Left ventricle myocardium inferior (tissue), 1 donor: ENCODE measurements around the gene REPS2. TPM values are rescaled to one million over a fixed set of nuclear protein-coding genes. Genes with fewer than 3 reads are reported as not detected.

Experiments
- DNase-seq: peaks from one replicate; pipeline ENCODE4 v3.0.0-alpha.2; 2020
- H3K27ac ChIP-seq: fragments of 200-600 bp; replicated peaks from 2 replicates; pipeline ENCODE4 v1.8.0; 2021
- H3K27me3 ChIP-seq: fragments of 200-600 bp; 2 replicates; pipeline ENCODE4 v1.8.0; 2021; ENCODE audit warnings: low read depth
- H3K36me3 ChIP-seq: fragments of 200-600 bp; 2 replicates; pipeline ENCODE4 v1.8.0; 2021
- H3K4me1 ChIP-seq: fragments of 200-600 bp; 2 replicates; pipeline ENCODE4 v1.8.0; 2021
- H3K4me3 ChIP-seq: fragments of 200-600 bp; 2 replicates; pipeline ENCODE4 v1.8.0; 2021; ENCODE audit warnings: mild to moderate bottlenecking, moderate library complexity
- H3K9me3 ChIP-seq: fragments of 200-600 bp; replicated peaks from 2 replicates; pipeline ENCODE4 v1.8.0; 2021
- intact Hi-C: fragments of 100-400 bp; cut with micrococcal nuclease; formaldehyde crosslinking; loops from one replicate; pipeline ENCODE4 v1.11.0; 2022
- total RNA-seq: library from RNA; stranded (reverse); fragmentation: NEBNext Ultra II Directional; extraction: Animal tissue kit (Norgen Biotek cat#: 25700); gene quantifications from one replicate; pipeline ENCODE4 v1.2.1, GENCODE V29; 2021
- TF ChIP-seq, protein P1 (sequence below): fragments of 200-600 bp; IDR thresholded peaks from 2 replicates; pipeline ENCODE4 v1.8.0; 2021; ENCODE audit warnings: antibody characterized with exemption, mild to moderate bottlenecking, borderline replicate concordance
- donor health status: DM: no; HTN: yes; CAD: no; lungs with severe emphysema.

Gene REPS2
- total RNA-seq, 1 donor from 2014 or later = 7.6 TPM

DNA sequence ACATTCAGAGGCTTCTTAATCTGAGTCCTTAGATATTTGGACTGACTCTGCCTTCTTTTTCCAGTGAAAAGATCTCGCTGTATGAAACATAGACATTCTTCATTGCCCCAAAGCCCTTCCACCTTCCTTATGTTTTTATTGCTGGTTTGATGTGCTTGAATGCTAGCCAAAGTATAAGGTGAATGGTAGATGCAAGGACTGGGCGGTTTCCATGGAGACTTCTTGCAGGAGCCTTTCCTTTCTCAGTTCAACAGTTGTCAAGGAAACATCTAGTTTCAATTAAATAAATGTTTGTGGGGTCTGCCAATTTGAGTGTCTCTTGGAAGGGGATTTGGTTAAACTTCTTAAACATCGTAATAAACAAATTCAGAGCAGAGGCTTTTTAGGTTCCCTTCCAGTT lies 46.0 kb downstream of the REPS2 start:
- intact Hi-C loops = no loop called here
- H3K4me3 ChIP-seq = no peak overlapping the region
- TF ChIP-seq, protein P1, sequence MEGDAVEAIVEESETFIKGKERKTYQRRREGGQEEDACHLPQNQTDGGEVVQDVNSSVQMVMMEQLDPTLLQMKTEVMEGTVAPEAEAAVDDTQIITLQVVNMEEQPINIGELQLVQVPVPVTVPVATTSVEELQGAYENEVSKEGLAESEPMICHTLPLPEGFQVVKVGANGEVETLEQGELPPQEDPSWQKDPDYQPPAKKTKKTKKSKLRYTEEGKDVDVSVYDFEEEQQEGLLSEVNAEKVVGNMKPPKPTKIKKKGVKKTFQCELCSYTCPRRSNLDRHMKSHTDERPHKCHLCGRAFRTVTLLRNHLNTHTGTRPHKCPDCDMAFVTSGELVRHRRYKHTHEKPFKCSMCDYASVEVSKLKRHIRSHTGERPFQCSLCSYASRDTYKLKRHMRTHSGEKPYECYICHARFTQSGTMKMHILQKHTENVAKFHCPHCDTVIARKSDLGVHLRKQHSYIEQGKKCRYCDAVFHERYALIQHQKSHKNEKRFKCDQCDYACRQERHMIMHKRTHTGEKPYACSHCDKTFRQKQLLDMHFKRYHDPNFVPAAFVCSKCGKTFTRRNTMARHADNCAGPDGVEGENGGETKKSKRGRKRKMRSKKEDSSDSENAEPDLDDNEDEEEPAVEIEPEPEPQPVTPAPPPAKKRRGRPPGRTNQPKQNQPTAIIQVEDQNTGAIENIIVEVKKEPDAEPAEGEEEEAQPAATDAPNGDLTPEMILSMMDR = no peak
- no peaks in the 10 kb centered on the region for H3K36me3 ChIP-seq
- H3K27me3 ChIP-seq = no peaks in the 10 kb centered on the region
- H3K4me1 ChIP-seq = no peaks in the 10 kb centered on the region
- no peaks in the 10 kb centered on the region for H3K9me3 ChIP-seq
- H3K27ac ChIP-seq = no peak overlapping the region
- DNase-seq = no peak

DNA sequence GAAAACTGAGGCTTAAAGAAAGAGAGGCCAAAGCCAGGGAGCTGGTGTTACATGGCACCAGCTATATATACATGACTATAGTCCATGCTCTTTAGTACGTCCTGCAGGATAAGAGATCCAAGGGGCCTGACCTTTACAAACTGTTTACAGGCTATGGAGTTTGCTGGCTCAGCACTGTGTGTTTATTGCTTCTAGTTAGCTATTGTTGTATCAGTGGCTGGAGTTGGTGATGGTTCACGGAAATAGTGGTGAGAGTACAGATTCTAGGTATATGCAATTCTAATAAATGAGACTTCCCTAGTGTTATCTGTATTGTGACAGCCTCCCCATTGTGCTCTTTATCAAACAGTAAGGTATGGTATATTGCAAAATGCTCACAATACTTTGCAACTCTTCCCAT lies 46.5 kb downstream of the REPS2 start:
- Histone ChIP-seq H3K4me3 (no peak overlapping the region), H3K27me3 (no peaks in the 10 kb centered on the region), H3K4me1 (no peaks in the 10 kb centered on the region), H3K27ac (no peak overlapping the region), H3K9me3 (no peaks in the 10 kb centered on the region), H3K36me3 (no peaks in the 10 kb centered on the region)
- TF ChIP-seq, protein P1 = no peak
- intact Hi-C loops = no loop called here
- no peak for DNase-seq

DNA sequence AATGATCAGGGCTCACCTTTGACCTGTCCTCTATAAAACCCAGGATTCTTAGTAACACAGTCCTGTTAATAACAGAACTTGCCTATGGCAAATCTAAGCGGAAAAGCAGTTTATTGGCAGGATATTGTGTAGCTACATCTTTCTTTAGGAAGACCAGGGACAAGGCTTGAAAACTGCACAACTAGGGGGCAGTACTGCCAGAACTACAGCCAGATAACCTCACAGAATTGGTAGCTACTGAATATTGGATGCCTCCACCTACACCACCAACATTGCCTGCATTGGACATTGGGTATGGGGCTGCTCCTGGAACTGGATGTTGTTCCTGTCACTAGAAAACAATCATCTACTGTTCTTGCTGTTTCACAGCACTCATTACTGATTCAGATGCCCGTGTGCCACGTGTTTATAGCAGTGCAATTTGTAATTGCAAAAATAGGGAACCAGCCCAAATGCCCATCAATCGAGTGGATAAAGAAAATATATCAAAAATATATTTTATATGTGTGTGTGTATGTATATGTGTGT lies 47.4 kb downstream of the REPS2 start:
- H3K4me3 ChIP-seq = no peak overlapping the region
- no peak overlapping the region for H3K27ac ChIP-seq
- DNase-seq = no peak
- H3K36me3 ChIP-seq = no peaks in the 10 kb centered on the region
- intact Hi-C loops = no loop called here
- no peaks in the 10 kb centered on the region for H3K4me1 ChIP-seq
- TF ChIP-seq, protein P1 = no peak
- H3K27me3 ChIP-seq = no peaks in the 10 kb centered on the region
- H3K9me3 ChIP-seq = no peaks in the 10 kb centered on the region

DNA sequence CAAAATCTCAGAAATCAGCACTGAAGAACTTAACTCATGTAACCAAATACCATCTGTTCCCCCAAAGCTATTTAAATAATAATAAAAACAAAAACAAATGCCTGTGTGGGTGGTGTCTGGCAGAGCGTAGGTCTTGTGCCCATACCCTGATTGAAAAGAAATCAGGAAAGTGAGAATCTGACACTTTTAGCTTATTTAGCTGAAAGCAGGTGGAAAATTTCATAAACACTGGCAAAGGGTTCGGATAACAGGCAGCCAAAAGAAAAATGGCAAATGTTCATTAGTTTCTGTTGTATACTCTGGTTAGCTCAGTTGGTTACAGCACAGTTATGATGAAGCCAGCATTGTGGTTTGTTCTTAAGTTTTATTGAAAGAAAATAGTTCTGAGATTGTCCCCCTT lies 48.3 kb downstream of the REPS2 start:
- intact Hi-C loops = no loop called here
- H3K27ac ChIP-seq = no peak overlapping the region
- DNase-seq = no peak
- no peaks in the 10 kb centered on the region for H3K9me3 ChIP-seq
- TF ChIP-seq, protein P1 = no peak
- no peak overlapping the region for H3K4me3 ChIP-seq
- no peaks in the 10 kb centered on the region for H3K4me1 ChIP-seq
- H3K36me3 ChIP-seq = no peaks in the 10 kb centered on the region
- no peaks in the 10 kb centered on the region for H3K27me3 ChIP-seq

DNA sequence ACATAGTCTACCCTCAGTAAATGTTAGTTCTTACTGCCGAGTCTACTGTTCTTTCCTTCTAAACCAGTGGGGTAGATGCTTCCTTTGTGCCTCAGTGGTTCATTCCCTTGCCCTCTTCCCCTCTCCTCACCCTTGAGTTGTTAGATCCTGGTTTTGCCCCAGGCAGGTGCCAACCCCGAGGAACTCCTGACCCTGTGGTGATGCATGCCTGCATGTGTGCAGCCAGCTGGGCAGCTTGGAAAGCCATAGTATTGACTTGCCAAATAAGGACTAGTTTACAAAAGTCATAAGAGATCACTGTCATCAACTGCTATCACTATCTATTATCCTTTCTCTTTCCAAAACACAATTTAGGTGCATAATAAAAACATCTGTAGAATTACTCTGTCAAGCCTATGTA lies 50.9 kb downstream of the REPS2 start:
- Histone ChIP-seq H3K4me3 (no peak overlapping the region), H3K27ac (no peak overlapping the region), H3K4me1 (no peaks in the 10 kb centered on the region), H3K9me3 (no peaks in the 10 kb centered on the region), H3K27me3 (no peaks in the 10 kb centered on the region), H3K36me3 (no peaks in the 10 kb centered on the region)
- no peak for DNase-seq
- intact Hi-C loops = no loop called here
- TF ChIP-seq, protein P1 = no peak
